ENCODE results near the gene TMEM41B. TPM values are rescaled to one million over a fixed set of nuclear protein-coding genes. Genes with fewer than 3 reads are reported as not detected.

The TMEM41B gene
- polyA plus RNA-seq, 1 donor from 2014 or later, result 49.5 TPM

DNA sequence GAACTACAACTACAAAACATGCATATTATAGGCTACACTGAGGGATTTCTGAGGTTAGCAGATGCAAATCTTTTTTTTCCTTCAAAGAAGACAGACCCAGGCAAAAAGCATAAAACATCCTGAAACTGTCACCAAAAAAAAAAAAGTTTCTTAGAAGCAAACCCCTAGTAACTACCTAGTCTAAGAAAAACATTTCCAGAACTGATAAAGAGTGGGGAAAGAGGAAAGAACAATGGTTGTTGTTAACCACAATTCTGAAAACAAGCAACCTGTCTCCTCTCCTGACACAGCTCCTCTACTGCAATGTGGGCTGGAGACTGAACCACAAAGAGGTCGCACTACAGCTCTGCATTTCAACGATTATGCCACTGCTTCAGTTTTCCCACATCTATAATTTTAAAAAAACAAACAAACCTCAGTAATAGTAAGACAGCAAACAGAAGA, 64.2 kb downstream of the TMEM41B start:
- Histone ChIP-seq H3K9me3 (ENCODE audit: low read length) (no peaks in the 10 kb centered on the region), H3K4me3 (ENCODE audit: low read length) (no peak overlapping the region), H3K79me2 (replicated peaks; ENCODE audit: insufficient read depth, low read length) (peaks cover 22% of the 10 kb centered on the region), H3K4me2 (ENCODE audit: low read length) (no peak overlapping the region), H3K9me2 (ENCODE audit: insufficient read depth, low read length) (no peaks in the 10 kb centered on the region), H3K27ac (ENCODE audit: low read length) (no peak overlapping the region), H3K9ac (ENCODE audit: low read length) (no peak overlapping the region), H3K36me3 (ENCODE audit: insufficient read depth, low read length) (no peaks in the 10 kb centered on the region), H3K27me3 (ENCODE audit: insufficient read depth, low read depth, low read length) (no peaks in the 10 kb centered on the region), H3F3A (ENCODE audit: insufficient read depth, low read length, poor library complexity, severe bottlenecking) (no peaks in the 10 kb centered on the region), H4K20me1 (ENCODE audit: insufficient read depth) (no peaks in the 10 kb centered on the region), H2AFZ (ENCODE audit: low read depth, low read length) (no peak overlapping the region)
- no peak for TF ChIP-seq EP300 (conservative IDR thresholded peaks at IDR 0.05; ENCODE audit: poor library complexity, severe bottlenecking)
- TF ChIP-seq MXI1 (conservative IDR thresholded peaks at IDR 0.05; ENCODE audit: poor library complexity, severe bottlenecking), result no peak
- TF ChIP-seq, protein P1, sequence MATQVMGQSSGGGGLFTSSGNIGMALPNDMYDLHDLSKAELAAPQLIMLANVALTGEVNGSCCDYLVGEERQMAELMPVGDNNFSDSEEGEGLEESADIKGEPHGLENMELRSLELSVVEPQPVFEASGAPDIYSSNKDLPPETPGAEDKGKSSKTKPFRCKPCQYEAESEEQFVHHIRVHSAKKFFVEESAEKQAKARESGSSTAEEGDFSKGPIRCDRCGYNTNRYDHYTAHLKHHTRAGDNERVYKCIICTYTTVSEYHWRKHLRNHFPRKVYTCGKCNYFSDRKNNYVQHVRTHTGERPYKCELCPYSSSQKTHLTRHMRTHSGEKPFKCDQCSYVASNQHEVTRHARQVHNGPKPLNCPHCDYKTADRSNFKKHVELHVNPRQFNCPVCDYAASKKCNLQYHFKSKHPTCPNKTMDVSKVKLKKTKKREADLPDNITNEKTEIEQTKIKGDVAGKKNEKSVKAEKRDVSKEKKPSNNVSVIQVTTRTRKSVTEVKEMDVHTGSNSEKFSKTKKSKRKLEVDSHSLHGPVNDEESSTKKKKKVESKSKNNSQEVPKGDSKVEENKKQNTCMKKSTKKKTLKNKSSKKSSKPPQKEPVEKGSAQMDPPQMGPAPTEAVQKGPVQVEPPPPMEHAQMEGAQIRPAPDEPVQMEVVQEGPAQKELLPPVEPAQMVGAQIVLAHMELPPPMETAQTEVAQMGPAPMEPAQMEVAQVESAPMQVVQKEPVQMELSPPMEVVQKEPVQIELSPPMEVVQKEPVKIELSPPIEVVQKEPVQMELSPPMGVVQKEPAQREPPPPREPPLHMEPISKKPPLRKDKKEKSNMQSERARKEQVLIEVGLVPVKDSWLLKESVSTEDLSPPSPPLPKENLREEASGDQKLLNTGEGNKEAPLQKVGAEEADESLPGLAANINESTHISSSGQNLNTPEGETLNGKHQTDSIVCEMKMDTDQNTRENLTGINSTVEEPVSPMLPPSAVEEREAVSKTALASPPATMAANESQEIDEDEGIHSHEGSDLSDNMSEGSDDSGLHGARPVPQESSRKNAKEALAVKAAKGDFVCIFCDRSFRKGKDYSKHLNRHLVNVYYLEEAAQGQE (IDR thresholded peaks at IDR 0.05; ENCODE audit: borderline replicate concordance), result no peak
- no peak for TF ChIP-seq RAD21 (conservative IDR thresholded peaks at IDR 0.05)
- TF ChIP-seq TAF1 (IDR thresholded peaks at IDR 0.05; ENCODE audit: low read depth), result no peak
- TF ChIP-seq POLR2AphosphoS5 (IDR thresholded peaks at IDR 0.05), result no peak
- TF ChIP-seq, protein P2, sequence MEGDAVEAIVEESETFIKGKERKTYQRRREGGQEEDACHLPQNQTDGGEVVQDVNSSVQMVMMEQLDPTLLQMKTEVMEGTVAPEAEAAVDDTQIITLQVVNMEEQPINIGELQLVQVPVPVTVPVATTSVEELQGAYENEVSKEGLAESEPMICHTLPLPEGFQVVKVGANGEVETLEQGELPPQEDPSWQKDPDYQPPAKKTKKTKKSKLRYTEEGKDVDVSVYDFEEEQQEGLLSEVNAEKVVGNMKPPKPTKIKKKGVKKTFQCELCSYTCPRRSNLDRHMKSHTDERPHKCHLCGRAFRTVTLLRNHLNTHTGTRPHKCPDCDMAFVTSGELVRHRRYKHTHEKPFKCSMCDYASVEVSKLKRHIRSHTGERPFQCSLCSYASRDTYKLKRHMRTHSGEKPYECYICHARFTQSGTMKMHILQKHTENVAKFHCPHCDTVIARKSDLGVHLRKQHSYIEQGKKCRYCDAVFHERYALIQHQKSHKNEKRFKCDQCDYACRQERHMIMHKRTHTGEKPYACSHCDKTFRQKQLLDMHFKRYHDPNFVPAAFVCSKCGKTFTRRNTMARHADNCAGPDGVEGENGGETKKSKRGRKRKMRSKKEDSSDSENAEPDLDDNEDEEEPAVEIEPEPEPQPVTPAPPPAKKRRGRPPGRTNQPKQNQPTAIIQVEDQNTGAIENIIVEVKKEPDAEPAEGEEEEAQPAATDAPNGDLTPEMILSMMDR (IDR thresholded peaks at IDR 0.05; ENCODE audit: poor library complexity, severe bottlenecking), result no peak
- TF ChIP-seq SMC3 (conservative IDR thresholded peaks at IDR 0.05; ENCODE audit: poor library complexity), result no peak
- no peak for TF ChIP-seq EZH2 (IDR thresholded peaks at IDR 0.05; ENCODE audit: borderline replicate concordance, insufficient read depth, low read length, poor library complexity, severe bottlenecking)

DNA sequence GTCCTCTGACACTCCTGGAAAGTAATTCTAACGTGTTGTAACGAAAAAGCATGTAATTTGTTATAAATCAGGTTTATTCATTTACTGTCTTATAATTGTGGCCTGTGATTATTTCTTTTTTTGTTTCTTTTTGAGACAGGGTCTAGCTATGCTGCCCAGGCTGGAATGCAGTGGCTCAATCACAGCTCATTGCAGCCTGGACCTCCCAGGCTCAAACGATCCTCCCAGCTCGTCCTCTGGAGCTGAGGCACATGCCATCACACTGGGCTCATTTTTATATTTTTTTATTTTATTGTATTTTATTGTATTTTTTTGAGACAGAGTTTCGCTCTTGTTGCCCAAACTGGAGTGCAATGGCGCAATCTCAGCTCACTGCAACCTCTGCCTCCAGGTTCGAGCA, 65.1 kb downstream of the TMEM41B start:
- no peak overlapping the region for H3K4me3 ChIP-seq (ENCODE audit: low read length)
- no peak overlapping the region for H3K4me2 ChIP-seq (ENCODE audit: low read length)
- H3K9me3 ChIP-seq (ENCODE audit: low read length), result no peaks in the 10 kb centered on the region
- H3K27me3 ChIP-seq (ENCODE audit: insufficient read depth, low read depth, low read length), result no peaks in the 10 kb centered on the region
- H3K9me2 ChIP-seq (ENCODE audit: insufficient read depth, low read length), result no peaks in the 10 kb centered on the region
- H3K79me2 ChIP-seq (replicated peaks; ENCODE audit: insufficient read depth, low read length), result peaks cover 22% of the 10 kb centered on the region
- H3K36me3 ChIP-seq (ENCODE audit: insufficient read depth, low read length), result no peaks in the 10 kb centered on the region
- H3K27ac ChIP-seq (ENCODE audit: low read length), result no peak overlapping the region
- no peaks in the 10 kb centered on the region for H4K20me1 ChIP-seq (ENCODE audit: insufficient read depth)
- H3K9ac ChIP-seq (ENCODE audit: low read length), result no peak overlapping the region
- H3F3A ChIP-seq (ENCODE audit: insufficient read depth, low read length, poor library complexity, severe bottlenecking), result no peaks in the 10 kb centered on the region
- no peak overlapping the region for H2AFZ ChIP-seq (ENCODE audit: low read depth, low read length)
- TF ChIP-seq, protein P1 (IDR thresholded peaks at IDR 0.05; ENCODE audit: borderline replicate concordance), result no peak
- TF ChIP-seq EZH2 (IDR thresholded peaks at IDR 0.05; ENCODE audit: borderline replicate concordance, insufficient read depth, low read length, poor library complexity, severe bottlenecking) (no peak), EP300 (conservative IDR thresholded peaks at IDR 0.05; ENCODE audit: poor library complexity, severe bottlenecking) (no peak), RAD21 (conservative IDR thresholded peaks at IDR 0.05) (no peak), POLR2AphosphoS5 (IDR thresholded peaks at IDR 0.05) (no peak), TAF1 (IDR thresholded peaks at IDR 0.05; ENCODE audit: low read depth) (no peak), MXI1 (conservative IDR thresholded peaks at IDR 0.05; ENCODE audit: poor library complexity, severe bottlenecking) (no peak), SMC3 (conservative IDR thresholded peaks at IDR 0.05; ENCODE audit: poor library complexity) (no peak)
- TF ChIP-seq, protein P2 (IDR thresholded peaks at IDR 0.05; ENCODE audit: poor library complexity, severe bottlenecking), result no peak

Measured in neural cell (in vitro differentiated cells).